SK-N-SH (cell line): Measurements from ENCODE around the gene PCED1B. TPM values are rescaled to one million over a fixed set of nuclear protein-coding genes. Genes with fewer than 3 reads are reported as not detected.

Source experiments
- CTCF ChIA-PET: fragments of 300-600, 350-600 bp; formaldehyde crosslinking; extraction: SDS; loops from one replicate; lab custom pipeline; 2021; lab: Yijun Ruan, JAX
- POLR2A ChIA-PET: fragments of 350-600 bp; sonication (Branson Sonifier 250); formaldehyde crosslinking; extraction: SDS; loops from one replicate; lab custom pipeline; 2020; ENCODE audit warnings: antibody characterized with exemption, inconsistent platforms; lab: Yijun Ruan, JAX
- DNase-seq: peaks from one replicate; pipeline ENCODE4 v3.0.0; 2012
- H2AFZ ChIP-seq: fragments of 200-600 bp; sonication (generic); 2 replicates; pipeline ENCODE4 v1.8.1; 2016; ENCODE audit warnings: antibody characterized with exemption, mild to moderate bottlenecking, low read depth
- H3F3A ChIP-seq: fragments of 200-600 bp; sonication (generic); replicated peaks from 2 replicates; pipeline ENCODE3; 2016; ENCODE audit warnings: antibody characterized with exemption, mild to moderate bottlenecking; ENCODE audit not compliant: insufficient read depth
- H3K27ac ChIP-seq, 2 experiments: fragments of 200-500 bp in 1 of 2; fragments of 200-600 bp in 1 of 2; sonication (Bioruptor generic) in 1 of 2; sonication (generic), shearing (Covaris generic) in 1 of 2; 2 replicates each; pipeline versions ENCODE4 v1.5.1 to v1.6.1; 2014 to 2016; ENCODE audit warnings: low read depth in 2 of 2, inconsistent platforms in 1 of 2, low read length in 1 of 2, mild to moderate bottlenecking in 1 of 2, mixed read lengths in 1 of 2
- H3K27me3 ChIP-seq: fragments of 200-600 bp; sonication (generic), shearing (Covaris generic); 2 replicates; pipeline ENCODE4 v1.6.1; 2016; ENCODE audit warnings: mixed run types; ENCODE audit not compliant: insufficient read depth
- H3K36me3 ChIP-seq, 2 experiments: fragments of 200-500 bp in 1 of 2; fragments of 200-600 bp in 1 of 2; sonication (Bioruptor generic) in 1 of 2; sonication (generic) in 1 of 2; replicated peaks in 1 of 2; 2 replicates each; pipeline versions ENCODE3 to v1.5.1; 2014 to 2016; ENCODE audit warnings: low read length in 1 of 2, mild to moderate bottlenecking in 1 of 2; ENCODE audit not compliant: insufficient read depth in 2 of 2, control insufficient read depth in 1 of 2
- H3K4me1 ChIP-seq, 2 experiments: fragments of 200-500 bp in 1 of 2; fragments of 200-600 bp in 1 of 2; sonication (Bioruptor generic) in 1 of 2; sonication (generic), shearing (Covaris generic) in 1 of 2; 2 replicates each; pipeline versions ENCODE4 v1.5.1 to v1.6.1; 2014 to 2016; ENCODE audit warnings: low read depth in 1 of 2, low read length in 1 of 2, mixed run types in 1 of 2; ENCODE audit not compliant: insufficient read depth in 2 of 2, control insufficient read depth in 1 of 2
- H3K4me2 ChIP-seq: fragments of 200-600 bp; sonication (generic), shearing (Covaris generic); 2 replicates; pipeline ENCODE4 v1.6.1; 2017; ENCODE audit warnings: mixed run types
- H3K4me3 ChIP-seq, 2 experiments: fragments of 200-500 bp in 1 of 2; fragments of 200-600 bp in 1 of 2; sonication (Bioruptor generic) in 1 of 2; sonication (generic), shearing (Covaris generic) in 1 of 2; 2 replicates each; pipeline versions ENCODE4 v1.5.1 to v1.8.1; 2014 to 2016; ENCODE audit warnings: low read depth in 2 of 2, inconsistent platforms in 1 of 2, low read length in 1 of 2, mild to moderate bottlenecking in 1 of 2, mixed read lengths in 1 of 2, moderate library complexity in 1 of 2
- H3K79me2 ChIP-seq: fragments of 200-600 bp; sonication (generic); 2 replicates; pipeline ENCODE4 v1.8.1; 2017; ENCODE audit warnings: mild to moderate bottlenecking; ENCODE audit not compliant: insufficient read depth
- H3K9ac ChIP-seq: fragments of 200-600 bp; sonication (generic); 2 replicates; pipeline ENCODE4 v1.6.1; 2017; ENCODE audit warnings: mixed run types
- H3K9me2 ChIP-seq: fragments of 200-600 bp; sonication (generic); 2 replicates; pipeline ENCODE4 v1.6.1; 2017; ENCODE audit warnings: mixed run types
- H3K9me3 ChIP-seq: fragments of 200-600 bp; sonication (generic); 2 replicates; pipeline ENCODE4 v1.6.1; 2017; ENCODE audit warnings: mixed run types, mild to moderate bottlenecking, moderate library complexity
- H4K20me1 ChIP-seq: fragments of 200-600 bp; sonication (generic); 2 replicates; pipeline ENCODE4 v1.6.1; 2017; ENCODE audit warnings: mild to moderate bottlenecking, mixed run types; ENCODE audit not compliant: insufficient read depth
- CHD2 ChIP-seq: fragments of 150-350 bp; IDR thresholded peaks from 2 replicates; pipeline ENCODE4 v1.6.1; 2018; ENCODE audit warnings: low read length; ENCODE audit not compliant: partially characterized antibody
- ELF1 ChIP-seq: IDR thresholded peaks from 2 replicates; pipeline ENCODE4 v1.4.0; 2012
- EZH2phosphoT487 ChIP-seq: fragments of 200-600 bp; sonication (generic); IDR thresholded peaks from 2 replicates; pipeline ENCODE4 v1.6.1; 2017; ENCODE audit warnings: low read depth, mixed run types, mild to moderate bottlenecking, antibody characterized with exemption, moderate library complexity, borderline replicate concordance
- FOSL2 ChIP-seq: IDR thresholded peaks from 2 replicates; pipeline ENCODE4 v1.4.0; 2012; ENCODE audit warnings: low read depth, mild to moderate bottlenecking, moderate library complexity, borderline replicate concordance
- FOXJ3 ChIP-seq: sonication (generic); formaldehyde crosslinking; IDR thresholded peaks from 2 replicates; pipeline ENCODE4 v1.5.1; 2020; ENCODE audit warnings: mild to moderate bottlenecking, missing genetic modification reagents
- FOXM1 ChIP-seq: IDR thresholded peaks from 2 replicates; pipeline ENCODE4 v1.4.0; 2012; ENCODE audit warnings: low read depth, mild to moderate bottlenecking
- GABPA ChIP-seq: IDR thresholded peaks from 2 replicates; pipeline ENCODE4 v1.4.0; 2012; ENCODE audit warnings: low read depth, mild to moderate bottlenecking
- GATA2 ChIP-seq: sonication (generic); formaldehyde crosslinking; IDR thresholded peaks from 2 replicates; pipeline ENCODE4 v1.5.0; 2020; ENCODE audit warnings: mild to moderate bottlenecking, missing genetic modification reagents
- JUND ChIP-seq: IDR thresholded peaks from 2 replicates; pipeline ENCODE4 v1.4.0; 2012
- MEF2A ChIP-seq: IDR thresholded peaks from 2 replicates; pipeline ENCODE4 v1.4.0; 2012; ENCODE audit warnings: low read depth, borderline replicate concordance
- MXI1 ChIP-seq: IDR thresholded peaks from 2 replicates; pipeline ENCODE4 v1.6.1; 2012; ENCODE audit warnings: mild to moderate bottlenecking, low read depth, low read length, improper control_type of control experiment
- NFIC ChIP-seq: IDR thresholded peaks from 2 replicates; pipeline ENCODE4 v1.4.0; 2012; ENCODE audit warnings: borderline replicate concordance
- NRF1 ChIP-seq: IDR thresholded peaks from 2 replicates; pipeline ENCODE4 v1.6.1; 2012; ENCODE audit warnings: low read depth, mild to moderate bottlenecking, low read length
- POLR2AphosphoS5 ChIP-seq: IDR thresholded peaks from 2 replicates; pipeline ENCODE4 v1.6.1; 2012; ENCODE audit warnings: low read depth, low read length
- RAD21 ChIP-seq: IDR thresholded peaks from 2 replicates; pipeline ENCODE4 v1.6.1; 2012; ENCODE audit warnings: mild to moderate bottlenecking, low read length
- RCOR1 ChIP-seq: fragments of 150-350 bp; IDR thresholded peaks from 2 replicates; pipeline ENCODE4 v1.6.1; 2017; ENCODE audit warnings: antibody characterized with exemption, low read length
- RFX5 ChIP-seq: IDR thresholded peaks from 2 replicates; pipeline ENCODE4 v1.6.1; 2012; ENCODE audit warnings: mild to moderate bottlenecking, improper control_type of control experiment, low read length
- SIN3A ChIP-seq: IDR thresholded peaks from 2 replicates; pipeline ENCODE4 v1.6.1; 2012; ENCODE audit warnings: low read depth, mild to moderate bottlenecking, low read length, moderate library complexity, borderline replicate concordance
- TAF1 ChIP-seq: IDR thresholded peaks from 2 replicates; pipeline ENCODE4 v1.6.1; 2012; ENCODE audit warnings: low read depth, mild to moderate bottlenecking, low read length, moderate library complexity, borderline replicate concordance
- YY1 ChIP-seq: IDR thresholded peaks from 2 replicates; pipeline ENCODE4 v1.4.0; 2012; ENCODE audit warnings: low read depth, mild to moderate bottlenecking
- WGBS: methylation state at CpG from one replicate; pipeline ENCODE4 v1.1.6; 2017; ENCODE audit warnings: low lambda C conversion rate; 5-methylcytosine and 5-hydroxymethylcytosine counted together
- polyA plus RNA-seq, 3 experiments: library from polyadenylated mRNA; depleted of rRNA; stranded (reverse); fragments of >200 nt; gene quantifications; 2 replicates each; pipeline ENCODE4 v1.2.3, GENCODE V29; 2012
- TF ChIP-seq, protein P1 (sequence below): IDR thresholded peaks from 2 replicates; pipeline ENCODE4 v1.4.0; 2012; ENCODE audit warnings: low read depth
- TF ChIP-seq, protein P2 (sequence below): IDR thresholded peaks from 2 replicates; pipeline ENCODE4 v1.4.0; 2012; ENCODE audit warnings: low read depth, borderline replicate concordance
- TF ChIP-seq, protein P3 (sequence below): fragments of 150-350 bp; IDR thresholded peaks from 2 replicates; pipeline ENCODE4 v1.6.1; 2017; ENCODE audit warnings: antibody characterized with exemption, low read length, low read depth, borderline replicate concordance

The PCED1B gene
- polyA plus RNA-seq, 1 of the 3 experiments (the other 2 are of a cell fraction), result 0.21 TPM

DNA sequence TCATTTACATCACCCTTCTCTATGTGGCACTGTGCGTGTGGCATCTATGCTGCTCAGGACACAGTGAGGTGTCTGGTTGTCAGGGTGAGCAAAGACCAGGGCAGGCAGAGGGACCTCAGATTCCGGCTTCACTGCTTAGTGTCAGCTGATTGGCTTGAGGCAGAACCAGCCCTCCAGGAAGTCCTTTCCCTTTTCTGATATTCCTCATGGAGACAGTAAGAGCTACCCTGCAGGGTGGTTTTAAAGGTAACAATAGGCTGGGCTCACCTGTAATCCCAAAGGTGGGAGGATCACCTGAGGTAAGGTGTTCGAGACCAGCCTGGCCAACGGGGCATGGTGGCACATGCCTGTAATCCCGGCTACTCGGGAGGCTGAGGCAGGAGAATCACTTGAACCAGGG, 129.6 kb downstream of the PCED1B start:
- WGBS, result 24% methylated on average over 4 of the region's 6 CpGs
- H4K20me1 ChIP-seq, result no peaks in the 10 kb centered on the region
- H3K36me3 ChIP-seq, result no peaks in the 10 kb centered on the region
- TF ChIP-seq, protein P1, sequence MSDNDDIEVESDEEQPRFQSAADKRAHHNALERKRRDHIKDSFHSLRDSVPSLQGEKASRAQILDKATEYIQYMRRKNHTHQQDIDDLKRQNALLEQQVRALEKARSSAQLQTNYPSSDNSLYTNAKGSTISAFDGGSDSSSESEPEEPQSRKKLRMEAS, result no peak
- no peak for TF ChIP-seq NRF1
- TF ChIP-seq GATA2 (CRISPR knock-in tag), result no peak
- no peak for TF ChIP-seq YY1
- no peak for TF ChIP-seq RCOR1
- no peak for TF ChIP-seq MEF2A
- CTCF ChIA-PET, result no interaction called here
- no peaks in the 10 kb centered on the region for H3K79me2 ChIP-seq
- H3K9me2 ChIP-seq, result no peaks in the 10 kb centered on the region
- no peak for DNase-seq
- POLR2A ChIA-PET, result no interaction called here
- peaks cover 6% of the 10 kb centered on the region for H3F3A ChIP-seq
- H3K9me3 ChIP-seq, result no peaks in the 10 kb centered on the region
- no peak overlapping the region for H3K4me3 ChIP-seq
- no peaks in the 10 kb centered on the region for H3K4me1 ChIP-seq
- H2AFZ ChIP-seq, result no peak overlapping the region
- H3K27ac ChIP-seq, result no peak overlapping the region
- no peak overlapping the region for H3K4me2 ChIP-seq
- peaks cover 40% of the 10 kb centered on the region; the same call in 1 of the 2 replicates for H3K27me3 ChIP-seq
- H3K9ac ChIP-seq, result no peak overlapping the region

DNA sequence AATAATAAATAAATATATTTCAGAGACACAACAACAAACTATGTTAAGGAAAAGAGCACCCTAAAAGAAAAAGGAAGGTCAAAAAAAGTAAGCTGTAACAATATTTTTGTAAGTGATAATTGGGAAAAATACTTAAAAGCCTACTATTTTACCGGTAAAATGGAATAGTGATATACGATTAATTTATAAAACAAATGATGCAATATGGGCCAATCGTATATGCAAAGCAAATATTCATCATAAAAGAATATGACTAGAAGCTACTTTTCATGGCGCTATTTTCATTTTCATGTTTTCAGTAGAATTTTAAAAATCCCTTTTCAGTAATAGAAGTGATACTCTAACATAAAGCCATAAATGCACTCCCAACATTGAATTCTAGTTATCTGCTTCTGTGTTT, 131.4 kb downstream of the PCED1B start:
- no peaks in the 10 kb centered on the region for H3K9me3 ChIP-seq
- H3K9me2 ChIP-seq, result no peaks in the 10 kb centered on the region
- ChIA-PET POLR2A (no interaction called here), CTCF (no interaction called here)
- no peak overlapping the region for H2AFZ ChIP-seq
- H3K27ac ChIP-seq, result no peak overlapping the region
- H3F3A ChIP-seq, result peaks cover 6% of the 10 kb centered on the region
- TF ChIP-seq JUND (no peak), SIN3A (no peak), MEF2A (no peak), TAF1 (no peak), FOXJ3 (CRISPR knock-in tag) (no peak)
- TF ChIP-seq, protein P1, result no peak
- no peak overlapping the region for H3K9ac ChIP-seq
- 38% methylated on average over 4 of the region's 4 CpGs for WGBS
- H3K36me3 ChIP-seq, result no peaks in the 10 kb centered on the region
- no peaks in the 10 kb centered on the region for H4K20me1 ChIP-seq
- H3K79me2 ChIP-seq, result no peaks in the 10 kb centered on the region
- no peak for DNase-seq
- no peaks in the 10 kb centered on the region for H3K4me1 ChIP-seq
- H3K27me3 ChIP-seq, result peaks cover 33% of the 10 kb centered on the region; the same call in 1 of the 2 replicates
- H3K4me3 ChIP-seq, result no peak overlapping the region
- no peak overlapping the region for H3K4me2 ChIP-seq

DNA sequence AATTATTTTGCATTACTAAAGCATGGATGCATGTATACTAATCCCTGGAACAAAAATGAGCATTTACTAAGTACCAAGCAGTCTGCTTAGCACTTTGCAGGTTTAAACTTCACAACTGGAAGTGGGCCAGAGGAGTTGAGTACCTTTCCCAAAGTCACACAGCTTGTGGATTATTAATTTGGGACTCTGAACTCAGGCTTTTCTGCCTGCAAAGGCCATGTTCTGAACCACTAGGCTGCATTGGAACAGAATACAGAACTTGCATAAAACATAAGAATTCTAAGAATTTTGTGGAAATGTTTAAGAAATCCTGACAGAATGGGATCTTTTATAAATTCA, 133.2 kb downstream of the PCED1B start:
- H3K4me1 ChIP-seq, result no peaks in the 10 kb centered on the region
- DNase-seq, result no peak
- no peaks in the 10 kb centered on the region for H3K36me3 ChIP-seq
- CTCF ChIA-PET, result no interaction called here
- H3F3A ChIP-seq, result peaks cover 6% of the 10 kb centered on the region
- no peaks in the 10 kb centered on the region for H4K20me1 ChIP-seq
- POLR2A ChIA-PET, result no interaction called here
- no peak overlapping the region for H3K9ac ChIP-seq
- no peak overlapping the region for H3K4me2 ChIP-seq
- no peaks in the 10 kb centered on the region for H3K9me3 ChIP-seq
- no peaks in the 10 kb centered on the region for H3K9me2 ChIP-seq
- H3K27ac ChIP-seq, result no peak overlapping the region
- H3K4me3 ChIP-seq, result no peak overlapping the region
- H3K79me2 ChIP-seq, result no peaks in the 10 kb centered on the region
- H2AFZ ChIP-seq, result no peak overlapping the region
- TF ChIP-seq SIN3A (no peak), GATA2 (CRISPR knock-in tag) (no peak), CHD2 (no peak), ELF1 (no peak), RFX5 (no peak), NRF1 (no peak), POLR2AphosphoS5 (no peak), GABPA (no peak), FOSL2 (no peak), RAD21 (no peak), NFIC (no peak), RCOR1 (no peak), MXI1 (no peak), FOXM1 (no peak), EZH2phosphoT487 (no peak), JUND (no peak)
- TF ChIP-seq, protein P2, sequence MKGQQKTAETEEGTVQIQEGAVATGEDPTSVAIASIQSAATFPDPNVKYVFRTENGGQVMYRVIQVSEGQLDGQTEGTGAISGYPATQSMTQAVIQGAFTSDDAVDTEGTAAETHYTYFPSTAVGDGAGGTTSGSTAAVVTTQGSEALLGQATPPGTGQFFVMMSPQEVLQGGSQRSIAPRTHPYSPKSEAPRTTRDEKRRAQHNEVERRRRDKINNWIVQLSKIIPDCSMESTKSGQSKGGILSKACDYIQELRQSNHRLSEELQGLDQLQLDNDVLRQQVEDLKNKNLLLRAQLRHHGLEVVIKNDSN, result no peak
- TF ChIP-seq, protein P3, sequence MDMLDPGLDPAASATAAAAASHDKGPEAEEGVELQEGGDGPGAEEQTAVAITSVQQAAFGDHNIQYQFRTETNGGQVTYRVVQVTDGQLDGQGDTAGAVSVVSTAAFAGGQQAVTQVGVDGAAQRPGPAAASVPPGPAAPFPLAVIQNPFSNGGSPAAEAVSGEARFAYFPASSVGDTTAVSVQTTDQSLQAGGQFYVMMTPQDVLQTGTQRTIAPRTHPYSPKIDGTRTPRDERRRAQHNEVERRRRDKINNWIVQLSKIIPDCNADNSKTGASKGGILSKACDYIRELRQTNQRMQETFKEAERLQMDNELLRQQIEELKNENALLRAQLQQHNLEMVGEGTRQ, result no peak
- TF ChIP-seq, all 33 proteins: peak for 0
- peaks cover 46% of the 10 kb centered on the region; the same call in 1 of the 2 replicates for H3K27me3 ChIP-seq
